Measurements from ENCODE around the gene EEIG2.

The EEIG2 gene

GRCh38 chr1:108583757-108584427 is 24.0 kb downstream of the EEIG2 start:
- no peak for DNase-seq (ENCODE audit: low read depth in 3 of 3)

DNA sequence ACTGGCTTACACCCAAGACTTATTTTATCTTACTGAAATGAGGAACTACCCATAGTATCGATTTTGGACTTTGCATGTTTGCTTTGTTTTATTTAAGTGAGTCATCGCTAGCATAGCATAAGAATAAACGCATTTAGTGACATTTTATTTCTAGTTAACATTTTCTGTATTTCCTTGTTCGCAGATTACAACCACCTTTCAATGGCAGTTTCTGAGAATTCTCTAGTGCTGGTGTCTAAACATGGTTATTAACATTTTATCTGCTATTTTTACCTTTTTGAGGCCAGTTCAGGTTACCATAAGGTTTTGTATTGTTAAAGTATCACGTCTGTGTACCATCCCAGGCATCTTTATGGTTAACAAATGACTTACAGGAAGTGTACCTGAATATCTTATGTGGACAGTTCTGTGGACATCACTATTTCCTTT is 24.5 kb downstream of the EEIG2 start:
- DNase-seq (ENCODE audit: low read depth in 3 of 3), result no peak

- no peak for DNase-seq (ENCODE audit: low read depth in 3 of 3)
Measured at GRCh38 chr1:108585313-108585712, 25.4 kb downstream of the EEIG2 start.

DNA sequence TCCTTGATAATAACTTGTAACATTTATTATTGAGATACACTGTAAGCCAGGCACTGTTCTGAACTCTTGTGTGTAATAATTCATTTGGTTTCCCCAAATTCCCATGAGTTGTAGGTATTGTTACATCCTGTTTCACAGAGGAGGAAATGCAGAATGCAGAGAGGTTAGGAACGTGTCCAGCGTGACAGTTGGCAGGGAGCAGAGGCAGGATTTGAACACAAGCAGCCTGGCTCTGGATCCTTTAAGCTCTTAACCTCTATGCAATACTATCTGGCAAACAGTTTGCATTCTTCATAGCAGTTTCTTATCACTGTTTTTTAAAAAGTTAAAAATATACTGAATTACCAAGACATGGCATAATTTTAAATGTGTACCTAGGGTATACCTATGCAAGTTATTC is 30.5 kb downstream of the EEIG2 start:
- DNase-seq (ENCODE audit: low read depth in 3 of 3), result no peak

- DNase-seq (ENCODE audit: low read depth in 3 of 3), result no peak
Measured at GRCh38 chr1:108590957-108591356, 31.1 kb downstream of the EEIG2 start.

DNA sequence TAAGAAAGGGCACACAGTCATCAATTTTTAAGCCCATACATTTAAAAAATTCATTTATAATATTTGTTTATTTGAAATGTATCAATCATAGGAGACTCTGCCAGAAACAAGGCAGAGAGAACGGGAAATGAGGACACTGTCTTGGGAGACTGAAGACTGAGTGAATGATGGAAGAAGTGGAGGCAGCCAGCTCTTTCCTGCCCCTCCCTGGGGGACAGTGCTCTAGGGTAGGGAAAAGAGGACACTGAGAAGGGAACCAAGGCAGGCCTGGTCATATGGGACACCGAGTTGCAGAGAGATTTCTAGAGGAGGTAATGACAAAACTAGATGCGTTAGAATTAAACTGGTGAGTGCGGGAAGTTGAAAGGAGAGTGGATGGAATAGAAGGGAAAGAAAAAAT is 31.6 kb downstream of the EEIG2 start:
- DNase-seq (ENCODE audit: low read depth in 3 of 3), result no peak

DNA sequence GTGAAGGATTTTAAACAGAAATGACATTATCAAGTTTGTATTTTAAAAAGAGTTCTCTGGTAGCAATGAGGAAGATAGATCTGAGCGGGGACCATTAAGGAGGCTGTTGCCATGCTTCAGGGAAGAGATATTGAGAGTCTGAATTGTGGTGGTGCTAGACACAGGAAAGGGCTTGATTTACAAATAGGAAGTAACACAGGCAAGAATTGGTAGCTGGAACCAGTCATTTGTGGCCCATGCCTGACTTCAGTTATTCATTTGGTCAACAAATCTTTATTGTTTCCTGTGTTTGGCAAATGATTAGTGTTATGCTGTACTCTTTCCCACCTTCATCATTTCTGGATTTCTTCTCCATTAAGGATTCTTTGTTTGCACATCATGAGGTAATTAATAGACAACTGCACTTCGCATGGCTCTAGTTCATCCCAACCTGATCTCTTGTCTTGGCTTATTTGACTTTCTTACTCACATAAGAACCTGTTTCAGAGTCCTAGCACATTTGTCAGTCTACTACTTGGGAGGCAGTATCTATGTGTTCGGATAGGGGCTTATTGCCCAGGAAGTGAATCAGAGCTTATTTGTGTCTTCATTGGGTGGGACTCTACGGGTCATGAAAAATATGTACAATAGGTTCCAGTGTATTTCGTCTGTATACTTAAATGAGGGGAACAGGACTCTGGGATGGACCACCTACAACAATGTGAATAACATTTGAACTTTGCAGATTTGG is 32.3 kb downstream of the EEIG2 start:
- DNase-seq (ENCODE audit: low read depth in 3 of 3), result no peak

DNA sequence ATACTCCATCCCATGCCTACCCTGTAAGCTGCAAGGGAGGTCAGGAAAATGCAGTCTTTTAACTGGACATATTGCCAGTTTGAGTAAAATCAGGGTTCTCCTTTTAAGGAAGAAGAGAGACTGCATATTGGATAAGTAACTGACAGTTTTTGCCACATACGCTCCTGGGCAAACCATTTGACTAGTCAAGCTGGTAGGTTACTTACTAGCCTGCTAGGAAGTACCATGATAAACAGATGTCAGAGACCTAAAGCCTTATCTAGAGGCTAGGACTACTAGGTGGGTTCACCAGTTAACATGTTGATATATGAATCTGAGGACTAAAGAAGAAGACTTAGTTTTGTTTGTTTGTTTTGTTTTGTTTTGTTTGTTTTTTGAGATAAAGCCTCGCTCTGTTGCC is 33.5 kb downstream of the EEIG2 start:
- no peak for DNase-seq (ENCODE audit: low read depth in 3 of 3)

DNA sequence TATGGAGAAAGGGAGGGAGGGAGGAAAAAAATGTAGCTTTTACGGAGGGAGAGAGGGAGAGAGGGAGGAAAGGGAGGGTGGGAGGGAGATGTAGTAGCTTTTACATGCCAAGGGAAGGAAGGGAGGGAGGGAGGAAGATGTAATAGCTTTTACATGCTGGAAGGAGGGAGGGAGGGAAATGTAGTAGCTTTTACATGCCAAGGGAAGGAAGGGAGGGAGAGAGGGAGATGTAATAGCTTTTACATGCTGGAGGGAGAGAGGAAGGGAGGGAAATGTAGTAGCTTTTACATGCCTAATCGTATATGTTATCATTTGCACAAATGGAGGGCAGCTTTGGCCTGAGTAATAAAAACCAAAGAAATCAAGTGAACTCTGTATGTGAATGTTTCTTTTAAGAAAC is 35.6 kb downstream of the EEIG2 start:
- no peak for DNase-seq (ENCODE audit: low read depth in 3 of 3)

- DNase-seq (ENCODE audit: low read depth in 3 of 3), result no peak
Measured at GRCh38 chr1:108597041-108597440, 37.1 kb downstream of the EEIG2 start.

DNA sequence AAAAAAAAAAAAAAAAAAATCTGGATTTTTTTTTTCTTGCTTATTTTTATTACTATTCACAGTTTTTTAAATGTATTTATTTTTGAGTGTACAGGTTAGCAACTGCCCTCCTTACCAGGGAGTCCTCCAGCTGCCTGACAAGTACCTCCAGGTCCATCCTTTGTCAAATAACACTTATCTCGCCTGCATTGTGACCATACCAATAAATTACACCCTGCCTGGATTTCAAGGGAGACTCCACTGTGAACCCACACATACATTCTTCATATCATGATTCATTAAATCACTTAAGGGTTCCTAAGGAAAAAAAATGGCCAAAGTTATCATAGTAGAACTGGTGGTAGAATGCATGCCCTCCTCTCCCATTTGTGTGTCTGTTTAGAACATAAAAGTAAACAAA is 38.4 kb downstream of the EEIG2 start:
- no peak for DNase-seq (ENCODE audit: low read depth in 3 of 3)

- DNase-seq (ENCODE audit: low read depth in 3 of 3), result no peak
Measured at GRCh38 chr1:108600504-108600903, 40.6 kb downstream of the EEIG2 start.

DNA sequence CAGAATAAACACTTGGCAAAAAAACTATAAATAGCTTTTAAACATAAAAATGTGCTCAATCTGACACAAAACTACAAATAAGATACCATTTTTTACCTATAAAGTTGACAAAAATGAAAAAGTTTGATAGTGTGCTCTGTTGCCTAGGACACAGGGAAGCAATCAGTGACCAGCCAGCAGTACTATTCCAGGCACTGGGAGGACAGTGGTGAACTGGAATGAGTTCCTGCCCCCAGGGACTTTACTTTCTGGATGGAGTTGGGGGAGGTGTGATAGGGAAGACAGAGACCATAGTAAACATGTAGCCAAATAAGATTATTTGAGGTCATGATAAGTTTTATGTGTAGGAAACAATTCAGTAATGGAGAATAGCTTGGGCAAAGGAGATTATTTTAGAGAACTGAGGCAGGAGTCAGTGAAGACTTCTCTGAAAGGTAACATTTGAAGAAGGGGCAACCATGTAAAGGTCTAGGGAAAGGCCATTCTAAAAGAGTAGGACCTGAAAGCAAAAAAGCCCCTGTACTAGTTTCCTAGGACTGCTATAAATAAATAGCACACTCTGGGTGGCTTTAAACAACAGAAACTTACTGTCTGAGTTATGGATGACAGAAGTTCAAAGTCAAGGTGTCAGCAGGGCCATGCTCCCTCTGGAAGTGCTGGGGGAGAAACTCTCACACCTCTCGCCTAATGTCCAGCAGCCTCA is 42.0 kb downstream of the EEIG2 start:
- no peak for DNase-seq (ENCODE audit: low read depth in 3 of 3)

- DNase-seq (ENCODE audit: low read depth in 3 of 3), result no peak
Measured at GRCh38 chr1:108605633-108606032, 45.7 kb downstream of the EEIG2 start.

GRCh38 chr1:108606478-108606877 is 46.6 kb downstream of the EEIG2 start:
- no peak for DNase-seq (ENCODE audit: low read depth in 3 of 3)

GRCh38 chr1:108609483-108610049 is 49.7 kb downstream of the EEIG2 start:
- no peak for DNase-seq (ENCODE audit: low read depth in 3 of 3)
